Middle frontal gyrus (tissue), 1 donor: ENCODE results near the gene POLE.

Experiments used
- DNase-seq: peaks from one replicate; pipeline ENCODE4 v3.0.0-alpha.2; 2015; ENCODE audit warnings: low spot score; ENCODE audit errors: extremely low spot score

Gene POLE

GRCh38 chr12:132597333-132598316, 89.5 kb downstream of the POLE start:
- DNase-seq = no peak

DNA sequence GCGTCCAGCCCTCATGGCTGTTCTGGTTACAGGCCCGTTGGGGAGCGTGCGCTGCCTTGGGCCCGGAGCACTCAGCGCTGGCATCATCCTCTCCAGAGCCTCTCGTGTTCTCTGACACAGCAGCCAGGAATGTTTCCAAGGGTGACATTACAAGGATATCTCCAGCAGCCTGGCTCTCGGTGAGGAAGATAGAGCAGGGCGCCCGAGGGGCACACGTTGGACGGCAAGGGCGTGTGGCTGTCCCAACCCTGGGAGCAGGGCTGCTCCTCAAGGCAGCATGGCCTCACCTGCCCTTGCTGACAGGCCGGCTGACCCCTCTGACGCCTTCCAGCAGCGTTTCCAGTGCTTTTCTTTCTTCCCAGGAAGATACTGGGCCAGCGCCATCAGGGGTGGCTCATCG, 91.1 kb downstream of the POLE start:
- DNase-seq = no peak

DNA sequence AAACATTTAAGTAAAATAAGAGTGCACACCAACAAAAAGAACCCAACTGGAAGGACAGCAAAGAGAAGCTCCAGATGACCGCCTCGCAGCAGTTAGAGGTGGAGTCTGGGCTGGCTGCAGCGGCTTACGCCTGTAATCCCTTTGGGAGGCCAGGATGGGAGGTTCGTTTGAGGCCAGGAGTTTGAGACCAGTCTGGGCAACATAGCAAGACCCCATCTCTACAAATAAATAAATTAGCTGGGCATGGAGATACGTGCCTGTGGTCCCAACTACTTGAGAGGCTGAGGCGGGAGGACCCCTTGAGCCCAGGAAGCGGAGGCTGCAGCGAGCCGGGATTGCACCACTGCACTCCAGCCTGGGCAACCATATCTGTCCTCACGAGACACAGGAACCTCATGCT, 92.0 kb downstream of the POLE start:
- no peak for DNase-seq

GRCh38 chr12:132593938-132594358, 93.2 kb downstream of the POLE start:
- DNase-seq = peak; percentile 80

DNA sequence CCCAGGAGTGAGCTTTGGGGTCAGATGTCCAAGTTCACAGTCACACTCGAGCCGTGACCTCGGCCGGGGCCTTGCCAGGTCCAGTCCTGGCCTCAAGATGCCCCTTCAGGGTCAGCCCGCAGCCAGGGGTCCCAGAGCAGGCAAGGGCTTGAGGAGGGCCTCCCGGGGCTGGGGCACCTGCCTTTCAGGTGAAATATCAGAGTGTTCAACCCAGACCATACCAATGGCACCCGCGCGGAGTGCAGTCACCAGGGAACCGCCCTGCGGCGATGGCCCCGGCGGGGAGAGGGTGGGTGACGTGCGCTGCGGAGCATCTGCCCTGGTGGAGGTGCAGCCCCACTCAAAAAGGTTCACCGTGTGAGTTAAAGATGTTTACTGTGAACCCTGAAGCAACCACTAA, 93.6 kb downstream of the POLE start:
- DNase-seq = no peak

DNA sequence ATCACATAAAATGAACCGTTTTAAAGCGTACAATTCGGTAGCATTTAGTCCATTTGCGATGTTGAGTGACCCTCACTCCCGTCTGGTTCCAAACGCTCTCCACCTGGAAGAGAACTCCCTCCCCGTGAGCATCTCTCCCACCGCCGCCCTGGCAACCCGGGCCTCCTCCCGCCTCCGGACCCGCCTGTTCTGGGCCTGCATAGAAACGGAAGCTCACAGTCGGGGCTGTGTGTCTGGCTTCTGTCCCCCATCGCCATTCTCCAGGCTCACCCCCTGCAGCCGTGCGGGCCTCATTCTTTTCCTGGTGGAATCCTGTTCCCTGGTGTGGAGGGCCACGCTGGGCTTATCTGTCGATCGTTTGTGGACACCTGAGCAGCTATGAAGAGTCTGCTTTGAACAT, 94.1 kb downstream of the POLE start:
- DNase-seq = no peak

GRCh38 chr12:132592282-132592970, 94.7 kb downstream of the POLE start:
- no peak for DNase-seq

GRCh38 chr12:132591107-132591935, 95.8 kb downstream of the POLE start:
- DNase-seq = no peak

- no peak for DNase-seq
Measured at GRCh38 chr12:132588821-132589669, 98.1 kb downstream of the POLE start.

DNA sequence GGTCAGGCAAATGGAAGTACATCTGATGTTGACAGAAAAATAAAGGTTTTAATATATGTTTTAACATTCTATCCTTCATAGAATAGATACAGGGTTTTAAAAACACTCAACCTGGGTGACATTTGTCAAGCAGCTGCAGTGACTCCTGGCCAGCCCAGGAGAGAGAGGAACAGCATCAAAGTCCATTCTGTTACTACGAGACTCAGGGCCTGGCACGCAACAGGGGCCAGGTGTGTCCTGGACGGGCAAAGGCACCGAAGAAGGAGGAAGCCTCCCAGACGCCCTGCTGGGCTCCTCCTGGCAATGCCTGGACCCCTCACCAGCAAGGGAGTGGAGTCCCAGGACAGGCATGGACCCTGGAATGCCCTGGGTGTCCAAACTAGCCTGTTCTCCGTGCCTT, 98.8 kb downstream of the POLE start:
- DNase-seq = no peak

DNA sequence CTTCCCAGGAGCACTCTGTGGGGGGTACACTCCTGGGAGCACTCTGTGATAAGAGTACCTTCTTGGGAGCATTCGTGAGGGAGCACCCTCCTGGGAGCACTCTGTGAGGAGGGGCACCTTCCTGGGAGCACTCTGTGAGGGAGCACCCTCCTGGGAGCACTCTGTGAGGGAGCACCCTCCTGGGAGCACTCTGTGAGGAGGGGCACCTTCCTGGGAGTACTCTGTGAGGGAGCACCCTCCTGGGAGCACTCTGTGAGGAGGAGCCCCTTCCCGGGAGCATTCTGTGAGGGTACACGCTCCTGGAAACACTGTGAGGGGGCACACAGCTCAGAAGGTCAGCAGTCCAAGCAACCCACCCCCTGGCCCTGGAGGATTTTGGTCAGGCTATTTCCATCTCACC, 99.4 kb downstream of the POLE start:
- no peak for DNase-seq

GRCh38 chr12:132586929-132587328, 100.2 kb downstream of the POLE start:
- DNase-seq = no peak

DNA sequence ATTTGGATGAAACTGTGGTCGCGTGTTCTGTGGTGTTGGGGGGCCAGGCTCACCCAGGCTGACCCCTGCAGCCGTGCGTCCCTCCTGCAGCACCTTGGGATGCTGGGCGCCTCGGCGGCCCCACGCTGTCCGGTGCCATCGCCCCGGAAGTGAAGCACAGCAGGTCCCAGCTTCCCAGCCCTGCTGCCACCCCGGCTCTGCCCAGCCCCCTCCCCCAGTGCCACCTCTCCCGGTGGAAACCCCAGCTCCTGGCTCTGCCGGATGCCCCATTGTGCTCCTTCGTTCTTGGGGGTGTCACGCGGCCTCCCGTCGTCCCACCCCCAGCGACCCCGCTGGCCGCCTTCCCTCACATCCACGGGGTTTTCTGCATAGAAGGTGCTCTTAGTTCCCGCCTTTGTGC, 102.0 kb downstream of the POLE start:
- no peak for DNase-seq

- DNase-seq = no peak
Measured at GRCh38 chr12:132584429-132584828, 102.7 kb downstream of the POLE start.

DNA sequence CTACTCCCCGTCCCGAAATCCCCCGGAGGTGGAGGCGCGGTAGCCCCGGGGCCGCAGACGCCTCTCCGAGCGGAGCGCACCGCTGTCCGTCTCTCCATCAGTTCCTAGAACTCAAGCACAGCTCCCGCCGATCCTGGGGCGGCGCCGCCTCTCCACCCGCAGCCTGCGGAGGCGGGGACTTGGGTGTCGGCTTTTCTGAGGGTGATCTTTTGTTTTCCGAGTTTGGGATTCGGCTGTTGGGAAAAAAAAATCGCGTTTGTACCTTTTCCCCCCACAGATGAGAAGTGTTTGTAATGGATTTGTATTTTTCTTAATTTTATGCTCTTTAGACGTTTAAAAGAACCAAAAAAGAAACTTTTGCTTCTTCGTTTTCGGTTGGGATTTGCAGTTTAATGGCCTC, 103.4 kb downstream of the POLE start:
- DNase-seq = no peak

- no peak for DNase-seq
Measured at GRCh38 chr12:132583411-132583710, 103.8 kb downstream of the POLE start.

DNA sequence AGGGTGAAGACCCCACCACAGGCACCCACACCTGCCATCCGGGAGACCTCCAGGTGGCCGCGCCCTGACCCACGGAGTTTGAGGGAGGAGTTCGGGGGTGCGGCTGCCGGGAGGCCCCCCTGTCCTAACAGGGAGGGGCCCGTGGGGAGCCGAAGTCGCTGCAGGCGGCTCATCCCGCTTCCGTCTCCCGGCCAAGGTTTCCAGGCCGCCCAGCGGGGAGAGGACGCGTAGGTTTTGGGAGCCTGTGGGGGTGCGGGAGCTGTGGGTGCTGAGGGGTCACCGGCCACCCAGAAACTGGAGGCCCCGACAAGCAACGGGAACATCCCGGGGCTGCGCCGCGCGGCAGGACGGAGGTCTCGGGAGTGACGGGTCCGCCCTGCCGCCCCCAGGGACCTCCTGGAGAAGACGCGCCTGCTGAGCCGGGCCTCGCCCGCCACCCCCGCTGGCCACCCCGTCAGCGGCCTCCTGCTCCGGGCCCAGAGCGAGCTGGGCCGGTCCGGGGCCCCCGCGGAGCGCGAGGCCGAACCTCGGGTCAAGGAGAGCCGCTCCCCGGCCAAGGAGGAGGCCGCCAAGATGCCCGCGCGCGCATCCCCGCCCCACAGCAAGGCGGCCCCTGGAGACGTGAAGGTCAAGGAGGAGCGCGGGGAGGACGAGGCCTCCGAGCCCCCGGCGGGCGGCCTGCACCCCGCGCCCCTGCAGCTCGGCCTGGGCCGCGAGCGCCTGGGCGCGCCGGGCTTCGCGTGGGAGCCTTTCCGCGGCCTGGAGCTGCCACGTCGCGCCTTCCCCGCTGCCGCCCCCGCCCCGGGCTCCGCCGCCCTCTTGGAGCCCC, 104.3 kb downstream of the POLE start:
- DNase-seq = no peak

DNA sequence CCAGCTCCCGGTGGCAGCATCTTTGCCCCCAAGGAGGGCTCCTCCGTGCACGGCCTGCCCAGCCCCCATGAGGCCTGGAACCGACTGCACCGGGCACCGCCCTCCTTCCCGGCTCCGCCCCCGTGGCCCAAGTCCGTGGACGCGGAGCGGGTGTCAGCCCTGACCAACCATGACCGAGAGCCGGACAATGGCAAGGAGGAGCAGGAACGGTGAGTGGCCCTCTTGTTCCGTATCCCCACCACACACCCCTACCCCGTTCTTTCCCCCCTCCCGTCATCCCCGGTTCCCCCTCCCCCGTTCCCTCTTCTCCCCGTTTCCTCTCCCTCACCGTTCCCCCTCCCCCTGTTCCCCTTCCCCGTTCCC, 105.1 kb downstream of the POLE start:
- DNase-seq = no peak

DNA sequence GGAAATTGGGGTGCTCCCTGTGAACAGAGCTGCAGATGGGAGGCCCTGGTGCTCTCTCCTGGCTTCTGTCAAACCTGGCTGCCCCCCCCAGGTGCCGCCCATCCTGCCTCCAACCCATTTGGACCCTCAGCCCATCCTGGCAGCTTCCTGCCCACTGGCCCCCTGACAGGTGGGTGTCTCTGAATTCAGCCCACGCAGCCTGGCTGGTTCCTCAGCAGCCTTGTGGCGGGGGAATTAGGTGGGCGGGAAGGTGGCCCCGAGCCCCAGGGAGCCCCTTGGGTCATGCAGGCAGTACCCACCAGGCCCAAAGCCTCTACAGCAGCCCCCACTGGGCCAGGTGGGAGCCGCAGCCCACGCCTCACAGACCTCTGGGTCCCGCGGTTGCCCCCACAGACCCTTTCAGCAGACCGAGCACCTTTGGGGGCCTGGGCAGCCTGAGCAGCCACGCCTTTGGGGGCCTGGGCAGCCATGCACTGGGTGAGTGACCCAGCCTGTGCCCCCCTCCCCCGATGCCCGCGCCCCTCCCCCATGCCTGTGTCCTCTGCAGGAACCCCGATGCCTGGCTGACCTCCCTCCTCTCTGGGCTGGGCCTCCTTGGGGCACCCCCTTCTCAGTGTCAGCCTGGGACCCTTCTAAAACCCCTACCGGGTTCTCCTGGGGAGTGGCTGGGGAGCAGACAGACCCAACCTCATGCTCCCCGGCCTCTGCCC, 105.6 kb downstream of the POLE start:
- DNase-seq = no peak
